Chondrocyte (in vitro differentiated cells): ENCODE measurements around the gene FBXL17. TPM values are rescaled to one million over a fixed set of nuclear protein-coding genes. Genes with fewer than 3 reads are reported as not detected.

ENCODE experiments used
- DNase-seq: peaks from one replicate; pipeline ENCODE4 v3.0.0; 2021; ENCODE audit warnings: mixed read lengths, low spot score
- H3K27ac Mint-ChIP-seq: one replicate; pipeline ENCODE4 v1.8.0; 2021; ENCODE audit warnings: mild to moderate bottlenecking, moderate library complexity, mixed read lengths; ENCODE audit not compliant: unreplicated experiment
- H3K27me3 Mint-ChIP-seq: 2 replicates; pipeline ENCODE4 v1.8.0; 2021; ENCODE audit warnings: low read depth, mixed read lengths
- H3K36me3 Mint-ChIP-seq: 2 replicates; pipeline ENCODE4 v1.8.0; 2021; ENCODE audit warnings: low read depth, mixed read lengths
- H3K4me1 Mint-ChIP-seq: 2 replicates; pipeline ENCODE4 v1.8.0; 2021; ENCODE audit warnings: low read depth, mild to moderate bottlenecking, mixed read lengths
- H3K4me3 Mint-ChIP-seq: one replicate; pipeline ENCODE4 v1.8.0; 2021; ENCODE audit warnings: mild to moderate bottlenecking, moderate library complexity, mixed read lengths; ENCODE audit not compliant: unreplicated experiment
- H3K9me3 Mint-ChIP-seq: 2 replicates; pipeline ENCODE4 v1.8.0; 2021; ENCODE audit warnings: low read depth, mixed read lengths
- total RNA-seq: library from RNA; stranded (reverse); gene quantifications from 3 replicates; pipeline ENCODE4 v1.2.1, GENCODE V29; 2021
- TF ChIP-seq, protein P1 (sequence below): fragments of 200-600 bp; sonication (generic); IDR thresholded peaks from 2 replicates; pipeline ENCODE4 v1.5.0; 2021; ENCODE audit warnings: antibody characterized with exemption, mild to moderate bottlenecking, moderate library complexity

FBXL17 gene
- total RNA-seq, 1 donor from 2014 or later = 15.3 TPM

- TF ChIP-seq, protein P1, sequence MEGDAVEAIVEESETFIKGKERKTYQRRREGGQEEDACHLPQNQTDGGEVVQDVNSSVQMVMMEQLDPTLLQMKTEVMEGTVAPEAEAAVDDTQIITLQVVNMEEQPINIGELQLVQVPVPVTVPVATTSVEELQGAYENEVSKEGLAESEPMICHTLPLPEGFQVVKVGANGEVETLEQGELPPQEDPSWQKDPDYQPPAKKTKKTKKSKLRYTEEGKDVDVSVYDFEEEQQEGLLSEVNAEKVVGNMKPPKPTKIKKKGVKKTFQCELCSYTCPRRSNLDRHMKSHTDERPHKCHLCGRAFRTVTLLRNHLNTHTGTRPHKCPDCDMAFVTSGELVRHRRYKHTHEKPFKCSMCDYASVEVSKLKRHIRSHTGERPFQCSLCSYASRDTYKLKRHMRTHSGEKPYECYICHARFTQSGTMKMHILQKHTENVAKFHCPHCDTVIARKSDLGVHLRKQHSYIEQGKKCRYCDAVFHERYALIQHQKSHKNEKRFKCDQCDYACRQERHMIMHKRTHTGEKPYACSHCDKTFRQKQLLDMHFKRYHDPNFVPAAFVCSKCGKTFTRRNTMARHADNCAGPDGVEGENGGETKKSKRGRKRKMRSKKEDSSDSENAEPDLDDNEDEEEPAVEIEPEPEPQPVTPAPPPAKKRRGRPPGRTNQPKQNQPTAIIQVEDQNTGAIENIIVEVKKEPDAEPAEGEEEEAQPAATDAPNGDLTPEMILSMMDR = no peak
- Mint-ChIP-seq H3K36me3 (no peaks in the 10 kb centered on the region), H3K27ac (no peak overlapping the region), H3K4me1 (no peaks in the 10 kb centered on the region), H3K27me3 (no peaks in the 10 kb centered on the region), H3K4me3 (no peak overlapping the region), H3K9me3 (no peaks in the 10 kb centered on the region)
- no peak for DNase-seq
Observed at GRCh38 chr5:107830750-107831149, 551.1 kb downstream of the FBXL17 start.

GRCh38 chr5:107826311-107827000 lies 555.4 kb downstream of the FBXL17 start:
- Mint-ChIP-seq H3K4me3 (no peak overlapping the region), H3K4me1 (no peaks in the 10 kb centered on the region), H3K36me3 (no peaks in the 10 kb centered on the region), H3K27me3 (no peaks in the 10 kb centered on the region), H3K9me3 (peaks cover 7% of the 10 kb centered on the region), H3K27ac (no peak overlapping the region)
- TF ChIP-seq, protein P1 = no peak
- DNase-seq = no peak

DNA sequence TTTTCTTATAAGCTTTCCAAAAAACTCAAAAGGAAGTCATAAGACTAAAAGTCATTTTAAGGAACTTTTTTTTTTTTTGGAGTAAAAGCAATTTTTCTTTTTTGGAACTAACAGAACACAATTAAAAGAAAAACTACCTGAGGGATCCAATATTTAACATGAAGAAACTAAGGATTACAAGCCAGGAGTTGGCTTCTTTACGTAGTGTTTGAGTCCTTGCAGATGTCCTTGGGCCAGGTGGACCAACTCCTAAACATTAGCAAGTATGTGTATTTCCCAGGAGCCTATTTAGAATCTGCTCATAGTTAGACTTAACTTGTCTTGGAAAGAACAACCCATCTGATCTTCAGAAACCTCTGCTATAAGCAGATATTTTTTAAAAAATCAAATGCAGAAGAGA lies 557.1 kb downstream of the FBXL17 start:
- peaks cover 7% of the 10 kb centered on the region for H3K9me3 Mint-ChIP-seq
- peaks cover 7% of the 10 kb centered on the region for H3K4me1 Mint-ChIP-seq
- no peaks in the 10 kb centered on the region for H3K36me3 Mint-ChIP-seq
- no peak overlapping the region for H3K27ac Mint-ChIP-seq
- TF ChIP-seq, protein P1 = no peak
- no peaks in the 10 kb centered on the region for H3K27me3 Mint-ChIP-seq
- no peak for DNase-seq
- no peak overlapping the region for H3K4me3 Mint-ChIP-seq

DNA sequence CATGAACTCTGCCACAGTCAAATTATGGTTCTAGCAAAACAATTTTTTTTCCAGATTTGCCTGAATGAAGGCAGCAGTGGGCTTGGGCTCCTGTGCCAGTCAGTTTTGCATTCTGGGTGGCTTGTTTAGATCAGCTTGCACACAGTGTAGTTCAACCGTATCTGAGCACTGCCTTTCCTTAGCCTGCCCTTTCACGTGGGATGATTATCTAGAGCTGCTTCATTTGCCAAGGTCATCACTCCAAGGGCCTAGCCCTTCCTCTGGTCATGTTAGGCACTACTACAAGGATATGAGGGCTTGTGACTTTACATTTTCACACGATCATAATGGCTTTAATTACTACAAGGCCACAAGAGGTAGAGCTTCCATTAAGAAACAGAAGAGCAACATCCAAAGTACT lies 560.6 kb downstream of the FBXL17 start:
- H3K27ac Mint-ChIP-seq = no peak overlapping the region
- H3K4me1 Mint-ChIP-seq = peaks cover 7% of the 10 kb centered on the region
- no peaks in the 10 kb centered on the region for H3K27me3 Mint-ChIP-seq
- no peak for DNase-seq
- H3K4me3 Mint-ChIP-seq = no peak overlapping the region
- TF ChIP-seq, protein P1 = no peak
- H3K9me3 Mint-ChIP-seq = peaks cover 7% of the 10 kb centered on the region
- H3K36me3 Mint-ChIP-seq = no peaks in the 10 kb centered on the region

- Mint-ChIP-seq H3K36me3 (no peaks in the 10 kb centered on the region), H3K4me1 (peaks cover 7% of the 10 kb centered on the region), H3K9me3 (peaks cover 7% of the 10 kb centered on the region), H3K27me3 (no peaks in the 10 kb centered on the region), H3K4me3 (no peak overlapping the region), H3K27ac (peak overlapping the region; percentile 28)
- TF ChIP-seq, protein P1 = no peak
- no peak for DNase-seq
Observed at GRCh38 chr5:107820429-107820828, 561.5 kb downstream of the FBXL17 start.
